OCI-LY7 (cell line): ENCODE results near the gene ZNF367.

Experiments
- CTCF ChIP-seq: fragments of 200-600 bp; sonication (generic); conservative IDR thresholded peaks from 2 replicates; pipeline ENCODE4 v1.5.1; 2014; ENCODE audit warnings: mild to moderate bottlenecking, antibody characterized with exemption, low read length, moderate library complexity, mixed read lengths
- EZH2phosphoT487 ChIP-seq: fragments of 200-600 bp; sonication (generic); IDR thresholded peaks from 2 replicates; pipeline ENCODE4 v1.6.1; 2018; ENCODE audit warnings: low read depth, borderline replicate concordance, mild to moderate bottlenecking, mixed run types, antibody characterized with exemption, low read length, moderate library complexity, mixed read lengths

- TF ChIP-seq CTCF (no peak), EZH2phosphoT487 (no peak)
Measured at GRCh38 chr9:96376891-96377874, 41.0 kb downstream of the ZNF367 start.
